Measurements from ENCODE around the gene ADPRHL1.

Gene ADPRHL1

DNA sequence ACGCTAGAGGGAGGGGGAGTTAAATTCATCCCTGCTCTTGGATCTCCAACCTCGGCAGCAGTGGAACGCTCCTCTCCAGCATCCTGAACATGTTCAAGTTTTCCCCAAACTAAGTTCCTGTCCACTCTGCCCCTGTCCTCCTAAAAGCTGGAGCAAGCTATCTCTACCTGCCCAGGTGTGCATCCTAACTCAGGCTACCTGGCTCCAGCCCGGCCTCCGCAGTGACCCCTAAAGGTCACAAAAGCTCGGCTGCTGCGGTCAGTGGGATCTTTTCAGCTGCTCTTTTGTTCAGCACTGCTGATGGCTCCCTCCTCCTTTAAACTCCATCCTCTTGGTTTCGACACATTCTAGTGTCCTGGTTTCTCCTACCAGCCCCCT is 35.9 kb upstream of the ADPRHL1 start:
- TF ChIP-seq, protein P1, sequence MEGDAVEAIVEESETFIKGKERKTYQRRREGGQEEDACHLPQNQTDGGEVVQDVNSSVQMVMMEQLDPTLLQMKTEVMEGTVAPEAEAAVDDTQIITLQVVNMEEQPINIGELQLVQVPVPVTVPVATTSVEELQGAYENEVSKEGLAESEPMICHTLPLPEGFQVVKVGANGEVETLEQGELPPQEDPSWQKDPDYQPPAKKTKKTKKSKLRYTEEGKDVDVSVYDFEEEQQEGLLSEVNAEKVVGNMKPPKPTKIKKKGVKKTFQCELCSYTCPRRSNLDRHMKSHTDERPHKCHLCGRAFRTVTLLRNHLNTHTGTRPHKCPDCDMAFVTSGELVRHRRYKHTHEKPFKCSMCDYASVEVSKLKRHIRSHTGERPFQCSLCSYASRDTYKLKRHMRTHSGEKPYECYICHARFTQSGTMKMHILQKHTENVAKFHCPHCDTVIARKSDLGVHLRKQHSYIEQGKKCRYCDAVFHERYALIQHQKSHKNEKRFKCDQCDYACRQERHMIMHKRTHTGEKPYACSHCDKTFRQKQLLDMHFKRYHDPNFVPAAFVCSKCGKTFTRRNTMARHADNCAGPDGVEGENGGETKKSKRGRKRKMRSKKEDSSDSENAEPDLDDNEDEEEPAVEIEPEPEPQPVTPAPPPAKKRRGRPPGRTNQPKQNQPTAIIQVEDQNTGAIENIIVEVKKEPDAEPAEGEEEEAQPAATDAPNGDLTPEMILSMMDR (IDR thresholded peaks at IDR 0.05; ENCODE audit: insufficient read depth, low read depth, low read length, missing control alignments): no peak
- DNase-seq (ENCODE audit: low read depth): no peak
- peak overlapping the region; percentile 67 for H3K4me3 ChIP-seq (ENCODE audit: low read depth, low read length)

DNA sequence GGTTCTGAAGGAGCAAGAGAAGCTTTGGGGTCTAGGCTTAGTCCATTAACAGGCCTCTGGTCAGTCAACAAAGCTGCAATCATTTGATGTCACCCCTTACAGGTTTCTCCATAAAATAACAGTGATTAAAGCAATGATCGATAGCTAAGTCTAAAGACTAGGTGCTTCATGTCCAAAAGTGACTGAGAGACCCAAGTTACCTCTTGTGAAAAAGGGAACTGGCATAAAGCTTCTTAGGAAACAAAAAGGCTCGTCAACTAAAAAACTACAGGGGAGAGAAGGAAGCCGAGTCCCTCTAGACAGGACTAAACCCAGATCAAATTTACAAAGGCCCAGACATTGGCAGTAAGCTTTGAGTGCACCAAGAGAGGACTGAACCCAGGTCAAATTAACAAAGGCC is 35.0 kb upstream of the ADPRHL1 start:
- no peak for DNase-seq (ENCODE audit: low read depth)
- no peak overlapping the region for H3K4me3 ChIP-seq (ENCODE audit: low read depth, low read length)
- TF ChIP-seq, protein P1 (IDR thresholded peaks at IDR 0.05; ENCODE audit: insufficient read depth, low read depth, low read length, missing control alignments): no peak

DNA sequence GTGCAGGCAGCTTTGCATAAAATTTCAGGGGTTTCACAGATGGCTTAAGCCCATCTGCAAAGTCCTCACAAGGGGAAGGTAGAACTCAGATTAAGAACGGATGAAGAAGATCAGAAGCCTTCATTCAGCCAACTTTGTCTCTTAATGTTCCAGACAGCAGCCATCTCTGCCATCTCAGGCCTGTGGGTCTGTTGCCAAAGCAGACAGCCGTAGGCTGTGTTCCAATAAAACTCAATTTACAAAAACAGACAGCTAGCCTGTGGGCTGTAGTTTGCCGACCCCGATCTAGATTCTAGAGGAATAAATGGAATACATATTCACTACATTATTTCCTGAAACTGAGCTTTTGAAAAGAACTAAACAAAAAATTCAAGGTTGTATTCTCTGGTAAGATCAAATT is 33.4 kb upstream of the ADPRHL1 start:
- TF ChIP-seq, protein P1 (IDR thresholded peaks at IDR 0.05; ENCODE audit: insufficient read depth, low read depth, low read length, missing control alignments): no peak
- no peak for DNase-seq (ENCODE audit: low read depth)
- no peak overlapping the region for H3K4me3 ChIP-seq (ENCODE audit: low read depth, low read length)

DNA sequence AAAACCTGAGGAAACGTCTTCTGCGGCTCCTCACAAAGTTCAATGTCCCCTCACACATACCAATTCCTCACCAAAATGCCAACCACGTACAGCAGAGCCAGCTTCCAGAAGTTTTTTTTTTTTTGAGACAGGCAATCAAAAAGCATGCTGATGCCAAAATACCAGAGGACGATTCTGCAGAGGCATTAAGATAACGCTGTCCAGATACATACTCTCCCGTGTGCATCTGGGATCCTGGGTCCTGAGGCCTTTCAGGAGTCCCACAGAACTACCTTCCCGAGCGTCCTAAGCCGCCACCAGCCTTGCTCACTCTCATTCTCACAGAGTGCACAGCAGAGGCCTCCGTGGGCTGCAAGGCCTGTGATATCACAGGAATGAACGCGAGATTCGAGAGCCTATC is 32.3 kb upstream of the ADPRHL1 start:
- DNase-seq (ENCODE audit: low read depth): no peak
- no peak overlapping the region for H3K4me3 ChIP-seq (ENCODE audit: low read depth, low read length)
- TF ChIP-seq, protein P1 (IDR thresholded peaks at IDR 0.05; ENCODE audit: insufficient read depth, low read depth, low read length, missing control alignments): no peak

DNA sequence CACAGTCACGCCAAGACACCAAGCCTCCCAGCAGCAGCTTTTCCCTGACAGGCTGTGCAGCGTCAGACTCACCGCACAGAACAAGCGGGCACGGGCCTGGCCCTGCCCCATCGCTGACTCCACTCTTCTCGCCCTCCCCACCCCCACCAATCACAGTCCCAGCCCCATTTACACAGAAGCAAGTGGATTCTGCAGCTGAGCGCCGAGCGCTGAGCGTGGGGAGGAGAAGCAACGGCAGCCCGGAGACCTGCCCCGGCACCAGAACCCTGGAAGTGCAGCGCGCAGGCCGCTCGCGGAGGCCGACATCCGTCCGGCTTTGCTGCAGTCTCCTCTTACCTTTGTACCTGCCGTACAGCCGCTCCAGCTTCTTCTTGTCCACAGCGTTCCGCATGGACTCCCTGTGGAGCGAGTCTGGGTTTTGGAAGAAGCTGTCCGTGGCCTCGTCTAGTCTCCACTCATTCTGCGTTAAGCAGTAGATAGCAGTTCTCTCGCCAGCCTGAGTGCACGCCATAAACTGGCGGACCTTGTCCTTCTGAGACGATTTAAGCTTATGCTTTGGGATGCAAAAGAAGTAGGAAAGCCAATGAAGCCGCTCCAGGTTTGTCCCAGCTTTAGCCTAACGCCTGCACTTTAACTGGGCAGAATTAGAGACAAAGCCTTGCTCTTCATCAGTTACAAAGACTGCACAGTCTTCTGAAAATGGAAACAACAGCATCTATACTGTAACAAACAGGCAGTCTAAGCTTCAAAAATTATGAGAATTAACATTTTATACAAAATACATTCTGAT is 30.4 kb upstream of the ADPRHL1 start:
- TF ChIP-seq, protein P1 (IDR thresholded peaks at IDR 0.05; ENCODE audit: insufficient read depth, low read depth, low read length, missing control alignments): no peak

DNA sequence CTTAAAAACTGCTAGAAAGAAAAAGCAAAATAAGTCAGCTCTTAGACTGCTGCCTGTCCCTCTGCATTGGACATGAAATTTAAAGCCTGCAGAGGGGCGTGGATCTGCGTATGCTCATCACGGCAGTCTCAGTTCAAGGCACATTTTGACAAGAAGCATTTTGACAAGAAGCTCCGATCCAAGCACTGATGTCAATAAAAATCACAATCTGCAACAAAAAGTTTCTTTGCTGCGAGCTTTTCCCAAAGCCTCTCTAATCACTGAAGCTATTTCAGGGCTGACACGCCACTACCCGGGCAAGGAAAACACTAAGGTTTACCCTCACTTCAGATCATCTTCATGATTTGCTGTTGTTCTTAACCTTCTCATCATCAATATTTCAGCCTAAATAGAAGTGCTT is 29.8 kb upstream of the ADPRHL1 start:
- no peak for DNase-seq (ENCODE audit: low read depth)
- TF ChIP-seq, protein P1 (IDR thresholded peaks at IDR 0.05; ENCODE audit: insufficient read depth, low read depth, low read length, missing control alignments): no peak
- H3K4me3 ChIP-seq (ENCODE audit: low read depth, low read length): no peak overlapping the region

More for the DNA sequence above, 30.4 kb upstream of the ADPRHL1 start:
- no peak for DNase-seq (ENCODE audit: low read depth)
- H3K4me3 ChIP-seq (ENCODE audit: low read depth, low read length): no peak overlapping the region

DNA sequence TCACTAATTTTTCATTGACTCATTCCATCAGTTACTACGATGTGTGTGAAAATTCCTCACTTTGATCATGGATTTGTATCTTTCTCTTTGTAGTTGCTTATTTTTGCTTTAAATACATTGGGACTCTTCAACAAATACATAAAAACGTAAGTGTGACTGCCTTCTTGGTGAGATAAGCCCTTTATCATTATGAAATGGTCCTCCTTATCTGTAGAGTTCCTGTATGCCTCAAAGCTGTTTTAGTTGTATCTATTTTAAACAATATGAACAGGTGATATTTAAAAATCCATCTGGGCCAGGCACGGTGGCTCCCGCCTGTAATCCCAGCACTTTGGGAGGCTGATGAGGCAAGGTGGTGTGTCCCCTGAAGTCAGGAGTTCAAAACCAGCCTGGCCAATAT is 25.9 kb upstream of the ADPRHL1 start:
- TF ChIP-seq, protein P1 (IDR thresholded peaks at IDR 0.05; ENCODE audit: insufficient read depth, low read depth, low read length, missing control alignments): no peak
- no peak overlapping the region for H3K4me3 ChIP-seq (ENCODE audit: low read depth, low read length)

More for the DNA sequence above, 25.9 kb upstream of the ADPRHL1 start:
- no peak for DNase-seq (ENCODE audit: low read depth)
